Activated CD4-positive, alpha-beta T cell treated with anti-CD3 and anti-CD28 coated beads, Interleukin-2, amount 10 ng/mL, durations not matched to agents 24 days and 14 days (primary cell): ENCODE measurements around the gene RAN. TPM values are rescaled to one million over a fixed set of nuclear protein-coding genes. Genes with fewer than 3 reads are reported as not detected.
A peak's percentile ranks its signal among the peaks of the same experiment; 100 is the strongest.

Experiments used
- DNase-seq: peaks from one replicate; pipeline ENCODE4 v3.0.0; 2022
- H3K27ac Mint-ChIP-seq: one replicate; pipeline ENCODE4 v1.8.0; 2022; ENCODE audit warnings: mild to moderate bottlenecking, mixed read lengths
- H3K27me3 Mint-ChIP-seq: one replicate; pipeline ENCODE4 v1.8.0; 2022; ENCODE audit warnings: mixed read lengths
- H3K36me3 Mint-ChIP-seq: one replicate; pipeline ENCODE4 v1.8.0; 2022; ENCODE audit warnings: low read depth, mild to moderate bottlenecking, mixed read lengths
- H3K4me1 Mint-ChIP-seq: one replicate; pipeline ENCODE4 v1.8.0; 2021; ENCODE audit warnings: mixed read lengths
- H3K4me3 Mint-ChIP-seq: one replicate; pipeline ENCODE4 v1.8.0; 2022; ENCODE audit warnings: mild to moderate bottlenecking, moderate library complexity, mixed read lengths
- H3K9me3 Mint-ChIP-seq: one replicate; pipeline ENCODE4 v1.8.0; 2021; ENCODE audit warnings: mixed read lengths
- intact Hi-C: fragments of 100-400 bp; cut with micrococcal nuclease; formaldehyde crosslinking; loops from one replicate; pipeline ENCODE4 v1.15.1; 2023
- total RNA-seq: library from RNA; stranded (reverse); gene quantifications from 2 replicates; pipeline ENCODE4 v1.2.3, GENCODE V29; 2022

Gene RAN
- total RNA-seq: 2,022 and 2,040 TPM in 2 replicates

DNA sequence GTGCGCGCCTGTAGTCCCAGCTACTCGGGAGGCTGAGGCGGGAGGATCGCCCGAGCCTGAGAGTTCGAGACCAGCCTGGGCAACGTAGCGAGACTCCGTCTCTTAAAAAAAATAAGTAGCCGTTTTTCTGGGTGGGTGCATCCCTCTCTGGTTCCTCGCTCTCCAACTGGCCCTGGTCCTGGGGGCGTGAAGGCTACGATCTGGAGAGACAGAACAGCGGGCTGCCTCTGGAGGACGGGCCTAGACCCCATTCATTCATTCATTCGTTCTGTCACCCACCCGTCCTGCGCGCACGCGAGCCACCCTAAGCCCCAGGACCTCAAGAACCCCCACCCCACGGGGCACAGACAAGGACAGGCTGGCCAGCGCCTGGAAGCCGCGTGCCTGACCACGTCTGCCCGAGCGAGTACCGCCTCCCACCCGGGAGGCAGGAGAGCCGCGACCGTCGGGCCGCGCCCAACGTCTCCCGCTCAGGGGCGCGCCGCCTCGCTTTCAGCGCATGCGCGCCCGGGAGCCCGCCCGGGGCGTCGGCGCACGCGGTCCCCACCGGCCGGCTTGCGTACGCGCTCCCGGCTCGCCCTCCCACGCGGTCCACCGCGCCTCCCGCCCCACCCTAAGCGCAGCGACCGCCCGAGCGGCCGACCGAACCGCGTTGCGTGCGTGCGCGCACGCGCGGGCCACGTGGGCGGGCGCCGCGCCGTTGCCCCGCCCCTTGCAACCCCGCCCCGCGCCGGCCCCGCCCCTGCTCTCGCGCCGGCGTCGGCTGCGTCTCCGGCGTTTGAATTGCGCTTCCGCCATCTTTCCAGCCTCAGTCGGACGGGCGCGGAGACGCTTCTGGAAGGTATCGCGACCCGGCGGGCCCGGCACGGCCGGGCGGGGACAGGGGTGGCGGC lies at the start of gene RAN:
Gene RAN, plus strand, starts transcription at position 781 of the 893 bp plus-strand sequence. CDS start 528 bp downstream, outside the sequence.
- H3K36me3 Mint-ChIP-seq: peaks cover 40% of the 10 kb centered on the region
- peaks cover 35% of the 10 kb centered on the region for H3K4me1 Mint-ChIP-seq
- H3K9me3 Mint-ChIP-seq: no peaks in the 10 kb centered on the region
- H3K27me3 Mint-ChIP-seq: no peaks in the 10 kb centered on the region
- intact Hi-C loops: loop anchor here (1.0 to 10.0 kb wide), 5 partner anchors 32 to 1073 kb away; partner anchors contain the start of genes EP400, SFSWAP and STX2
- H3K27ac Mint-ChIP-seq: peak within 1 kb of the TSS; percentile 98
- peak within 1 kb of the TSS; percentile 97 for H3K4me3 Mint-ChIP-seq
- peak; percentile 97 for DNase-seq

DNA sequence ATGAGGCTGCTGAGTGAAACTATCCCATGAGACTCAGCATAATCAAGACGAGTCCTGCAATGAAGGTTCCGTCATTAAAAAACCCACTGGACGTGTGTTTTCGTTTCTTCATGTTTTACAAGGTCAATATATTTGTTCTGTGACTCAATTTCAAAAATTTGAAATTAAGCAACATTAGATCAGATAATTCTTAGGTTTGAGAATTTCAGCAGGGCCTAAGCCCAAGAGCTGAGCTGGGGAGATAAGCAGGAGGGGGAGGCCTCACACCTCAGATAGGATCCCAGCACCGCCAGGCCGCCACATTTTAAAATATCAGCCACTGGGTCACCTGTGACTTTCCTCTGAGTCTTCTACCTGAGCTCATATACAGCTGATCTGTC lies 46.1 kb upstream of the RAN start:
- Mint-ChIP-seq H3K4me3 (no peak overlapping the region), H3K27ac (no peak overlapping the region), H3K4me1 (peaks cover 11% of the 10 kb centered on the region), H3K36me3 (peaks cover 16% of the 10 kb centered on the region), H3K9me3 (no peaks in the 10 kb centered on the region), H3K27me3 (no peaks in the 10 kb centered on the region)
- intact Hi-C loops: loop anchor here (10.0 kb wide), 1 partner anchor 269 kb away; no protein-coding TSS in a partner anchor
- no peak for DNase-seq

DNA sequence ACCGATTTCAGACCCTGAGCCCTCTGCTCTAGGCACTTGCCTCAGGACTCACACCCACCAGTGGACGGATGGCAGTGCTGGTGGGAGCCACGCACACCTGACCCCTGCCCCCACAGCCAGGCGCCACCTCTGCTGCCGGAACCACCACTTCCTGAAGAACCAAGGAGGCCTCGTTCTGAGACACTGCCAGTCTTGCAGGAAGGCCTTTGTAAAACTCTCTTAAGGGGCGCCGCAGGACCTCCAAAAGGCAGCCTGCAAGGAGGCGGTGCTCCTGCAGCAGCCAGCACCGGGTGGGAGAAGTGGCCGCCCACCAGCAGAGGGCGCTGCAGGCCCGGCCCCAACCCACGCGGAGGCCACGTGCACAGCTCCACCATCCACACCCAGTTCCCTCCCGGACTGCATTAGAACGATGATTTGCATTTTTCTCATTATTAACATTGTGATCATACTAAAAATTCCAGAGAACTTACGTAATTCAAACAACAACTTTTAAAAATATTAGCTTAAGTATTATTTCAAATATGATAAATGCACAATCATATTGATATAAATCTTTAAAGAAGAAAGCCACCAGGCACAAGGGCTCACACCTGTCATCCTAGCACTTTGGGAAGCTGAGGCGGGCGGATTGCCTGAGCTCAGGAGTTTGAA lies 45.6 kb upstream of the RAN start:
- H3K9me3 Mint-ChIP-seq: no peaks in the 10 kb centered on the region
- intact Hi-C loops: loop anchor here (10.0 kb wide), 1 partner anchor 269 kb away; no protein-coding TSS in a partner anchor
- H3K4me3 Mint-ChIP-seq: no peak overlapping the region

DNA sequence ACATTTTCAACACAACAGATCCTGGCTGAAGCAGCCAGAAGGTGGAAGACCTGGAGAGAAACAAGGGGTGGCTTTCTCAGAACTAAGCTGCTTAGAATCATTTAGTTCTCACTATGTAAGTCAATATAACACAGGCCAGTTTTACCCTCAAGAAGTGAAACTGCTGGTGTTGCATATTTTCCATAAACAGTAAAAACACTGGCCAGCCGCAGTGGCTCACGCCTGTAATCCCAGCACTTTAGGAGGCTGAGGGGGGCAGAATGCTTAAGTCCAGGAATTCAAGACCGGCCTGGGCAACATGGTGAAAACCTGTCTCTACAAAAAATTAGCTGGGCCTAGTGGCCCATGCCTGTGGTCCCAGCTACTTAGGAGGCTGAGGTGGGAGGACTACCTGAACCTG lies 44.4 kb upstream of the RAN start:
- intact Hi-C loops: loop anchor here (10.0 kb wide), 1 partner anchor 267 kb away; no protein-coding TSS in a partner anchor
- peaks cover 13% of the 10 kb centered on the region for H3K36me3 Mint-ChIP-seq
- H3K27ac Mint-ChIP-seq: no peak overlapping the region
- H3K27me3 Mint-ChIP-seq: no peaks in the 10 kb centered on the region
- peaks cover 12% of the 10 kb centered on the region for H3K4me1 Mint-ChIP-seq
- no peaks in the 10 kb centered on the region for H3K9me3 Mint-ChIP-seq
- no peak overlapping the region for H3K4me3 Mint-ChIP-seq
- no peak for DNase-seq

More for the DNA sequence above, 45.6 kb upstream of the RAN start:
- peaks cover 14% of the 10 kb centered on the region for H3K36me3 Mint-ChIP-seq
- peaks cover 11% of the 10 kb centered on the region for H3K4me1 Mint-ChIP-seq
- no peaks in the 10 kb centered on the region for H3K27me3 Mint-ChIP-seq
- peak; percentile 88 for DNase-seq
- H3K27ac Mint-ChIP-seq: no peak overlapping the region

DNA sequence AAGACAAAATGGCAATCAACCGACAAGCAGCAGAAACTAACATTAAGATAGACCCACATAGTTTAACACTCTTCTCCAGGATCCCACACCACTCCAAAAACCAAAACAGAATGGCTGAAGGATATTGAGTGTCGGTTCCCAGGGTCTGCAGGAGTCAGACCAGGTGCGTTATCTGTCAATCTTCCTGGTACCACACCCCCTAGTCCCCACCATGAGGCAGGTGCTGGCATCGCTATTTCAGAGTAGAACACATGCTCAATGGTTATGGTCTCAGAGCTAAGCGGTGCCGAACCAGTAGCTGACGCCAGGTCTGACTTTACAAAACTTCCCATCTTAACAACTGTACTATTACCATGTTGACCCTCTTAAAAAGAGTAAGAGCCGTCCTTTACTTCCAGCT lies 43.0 kb upstream of the RAN start:
- Mint-ChIP-seq H3K27ac (no peak overlapping the region), H3K27me3 (no peaks in the 10 kb centered on the region), H3K4me1 (peaks cover 19% of the 10 kb centered on the region), H3K4me3 (no peak overlapping the region), H3K9me3 (no peaks in the 10 kb centered on the region), H3K36me3 (peaks cover 10% of the 10 kb centered on the region)
- no peak for DNase-seq
- intact Hi-C loops: loop anchor here (10.0 kb wide), 1 partner anchor 266 kb away; no protein-coding TSS in a partner anchor

DNA sequence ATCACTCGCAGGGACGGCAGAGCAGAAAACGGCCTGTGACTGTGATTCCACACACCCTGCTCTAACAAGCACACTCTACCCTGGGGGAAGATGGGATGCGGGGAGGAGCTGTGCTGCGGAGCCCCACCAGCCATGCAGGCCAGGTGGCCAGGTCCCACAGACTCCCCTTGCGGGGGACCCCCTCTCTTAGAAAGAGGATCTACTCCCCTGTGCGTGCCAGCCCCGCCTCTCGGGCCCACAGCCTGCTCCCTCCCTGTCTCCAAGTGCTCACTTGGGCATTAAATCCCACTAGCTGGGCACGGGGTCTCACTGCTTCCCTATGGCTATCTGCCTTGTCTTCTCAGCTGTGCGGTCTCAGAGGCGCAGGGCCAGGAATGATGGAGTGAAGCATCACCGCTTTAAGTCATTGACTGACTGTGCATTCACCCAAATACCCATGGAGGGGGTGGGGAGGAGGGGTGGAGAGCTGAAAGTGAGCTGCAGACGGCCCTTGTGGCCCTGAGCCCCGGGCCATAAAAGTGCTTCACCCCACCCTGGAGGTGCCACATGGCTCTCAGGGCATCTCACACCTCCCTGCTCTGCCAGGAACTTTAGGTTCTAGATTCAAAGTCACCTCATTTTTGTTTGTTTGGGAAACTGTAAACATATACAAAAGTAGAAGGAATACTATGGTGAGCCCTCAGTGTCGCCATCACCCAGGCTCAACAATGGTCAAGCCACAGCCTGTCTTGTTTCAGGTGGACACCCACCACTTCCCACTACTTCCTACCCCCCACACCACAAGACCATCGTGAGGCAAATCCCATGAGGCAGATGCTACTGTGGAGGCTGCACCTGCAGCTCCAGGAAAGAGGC lies 42.2 kb upstream of the RAN start:
- no peak overlapping the region for H3K27ac Mint-ChIP-seq
- no peaks in the 10 kb centered on the region for H3K27me3 Mint-ChIP-seq
- peaks cover 19% of the 10 kb centered on the region for H3K4me1 Mint-ChIP-seq
- peaks cover 12% of the 10 kb centered on the region for H3K36me3 Mint-ChIP-seq
- DNase-seq: no peak
- no peak overlapping the region for H3K4me3 Mint-ChIP-seq
- H3K9me3 Mint-ChIP-seq: no peaks in the 10 kb centered on the region
- intact Hi-C loops: loop anchor here (10.0 kb wide), 1 partner anchor 265 kb away; no protein-coding TSS in a partner anchor

DNA sequence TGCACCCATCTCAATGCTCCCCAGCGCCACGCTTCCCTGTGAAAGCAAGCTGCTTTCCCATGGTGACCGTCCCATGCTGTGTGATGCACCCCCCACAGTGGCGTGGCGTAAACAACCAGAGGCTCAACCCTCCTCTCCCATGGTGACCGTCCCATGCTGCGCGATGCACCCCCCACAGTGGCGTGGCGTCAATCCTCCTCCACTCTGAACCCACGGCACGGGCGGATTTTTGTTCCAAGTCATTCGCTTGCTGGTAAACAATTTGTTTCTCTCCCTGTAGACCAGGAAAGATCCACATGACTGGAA lies 41.7 kb upstream of the RAN start:
- peak overlapping the region; percentile 26 for H3K27ac Mint-ChIP-seq
- no peaks in the 10 kb centered on the region for H3K9me3 Mint-ChIP-seq
- H3K4me1 Mint-ChIP-seq: peaks cover 19% of the 10 kb centered on the region
- intact Hi-C loops: no loop called here
- DNase-seq: no peak
- H3K4me3 Mint-ChIP-seq: no peak overlapping the region
- peaks cover 9% of the 10 kb centered on the region for H3K36me3 Mint-ChIP-seq
- H3K27me3 Mint-ChIP-seq: no peaks in the 10 kb centered on the region

DNA sequence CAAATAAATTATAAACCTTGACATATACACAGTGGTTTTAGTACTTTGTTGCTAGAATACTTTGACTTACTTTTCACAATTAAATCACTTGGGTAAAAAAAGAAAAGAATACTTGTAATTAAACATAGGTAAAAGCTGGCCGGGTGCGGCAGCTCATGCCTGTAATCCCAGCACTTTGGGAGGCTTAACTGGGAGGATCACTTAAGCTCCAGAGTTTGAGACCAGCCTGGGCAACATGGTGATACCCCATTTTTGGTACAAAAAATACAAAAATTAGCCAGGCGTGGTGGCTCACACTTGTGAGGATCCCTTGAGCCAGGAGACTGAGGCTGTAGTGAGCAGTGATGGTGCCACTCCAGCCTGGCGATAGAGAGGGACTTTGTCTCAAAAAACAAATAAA lies 40.6 kb upstream of the RAN start:
- Mint-ChIP-seq H3K4me1 (peaks cover 21% of the 10 kb centered on the region), H3K9me3 (no peaks in the 10 kb centered on the region), H3K36me3 (peaks cover 7% of the 10 kb centered on the region), H3K27me3 (no peaks in the 10 kb centered on the region), H3K4me3 (no peak overlapping the region), H3K27ac (no peak overlapping the region)
- intact Hi-C loops: no loop called here
- DNase-seq: no peak

DNA sequence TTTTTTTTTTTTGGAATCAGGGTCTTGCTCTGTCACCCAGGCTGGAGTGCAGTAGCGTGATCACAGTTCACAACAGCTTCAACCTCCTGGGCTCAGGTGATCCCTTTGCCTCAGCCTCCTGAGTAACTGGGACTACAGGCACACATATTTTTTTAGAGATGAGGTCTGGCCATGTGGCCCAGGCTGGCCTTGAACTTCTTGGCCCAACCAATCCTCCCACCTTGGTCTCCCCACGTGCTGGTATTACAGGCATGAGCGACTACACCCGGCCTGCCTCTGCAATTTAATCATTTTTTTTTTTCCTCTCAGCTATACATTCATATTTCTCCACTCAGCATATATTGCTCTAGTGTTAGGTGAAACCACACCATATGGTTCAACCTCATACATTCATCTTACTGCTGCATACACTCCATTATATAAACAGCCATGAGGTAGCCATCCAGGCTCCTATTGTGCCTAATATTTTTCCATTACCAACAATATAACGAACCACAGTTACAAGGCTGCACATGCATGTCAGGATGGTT lies 39.9 kb upstream of the RAN start:
- intact Hi-C loops: no loop called here
- Mint-ChIP-seq H3K36me3 (peaks cover 7% of the 10 kb centered on the region), H3K27ac (no peak overlapping the region), H3K4me3 (no peak overlapping the region), H3K27me3 (no peaks in the 10 kb centered on the region), H3K9me3 (no peaks in the 10 kb centered on the region), H3K4me1 (peaks cover 21% of the 10 kb centered on the region)
- DNase-seq: no peak

DNA sequence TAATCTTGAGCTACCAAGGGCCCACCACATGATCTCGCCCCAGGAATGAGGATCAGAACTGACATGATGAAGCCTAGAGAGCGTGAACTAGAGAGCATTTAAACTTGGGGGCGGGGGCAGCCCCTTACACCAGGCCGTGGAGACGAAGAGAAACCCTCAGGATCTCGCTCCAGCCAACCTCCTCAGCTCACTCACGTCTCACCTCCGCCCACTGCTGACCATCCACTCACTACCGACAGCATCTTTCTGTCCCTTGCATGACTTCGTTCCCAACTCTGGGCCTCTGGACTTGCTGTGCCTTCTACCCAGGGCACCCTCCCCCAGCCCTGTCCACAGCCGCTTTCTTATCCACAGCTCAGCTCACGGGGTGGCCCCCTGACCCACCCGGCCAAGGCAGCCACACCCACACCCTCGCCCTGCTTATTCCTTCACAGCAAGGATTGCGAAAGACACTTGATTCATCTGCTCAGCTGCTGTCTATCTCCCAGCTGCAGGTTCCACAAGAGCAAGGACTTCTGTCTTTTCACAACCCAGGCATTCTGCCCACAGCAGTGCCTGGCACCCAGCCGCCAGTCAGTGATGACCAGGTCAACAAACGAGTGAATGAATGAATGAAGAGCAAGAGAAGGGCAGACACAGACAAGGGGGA lies 39.2 kb upstream of the RAN start:
- Mint-ChIP-seq H3K4me3 (no peak overlapping the region), H3K27ac (no peak overlapping the region), H3K36me3 (peaks cover 4% of the 10 kb centered on the region), H3K27me3 (no peaks in the 10 kb centered on the region), H3K4me1 (peaks cover 19% of the 10 kb centered on the region), H3K9me3 (no peaks in the 10 kb centered on the region)
- intact Hi-C loops: no loop called here
- DNase-seq: no peak

DNA sequence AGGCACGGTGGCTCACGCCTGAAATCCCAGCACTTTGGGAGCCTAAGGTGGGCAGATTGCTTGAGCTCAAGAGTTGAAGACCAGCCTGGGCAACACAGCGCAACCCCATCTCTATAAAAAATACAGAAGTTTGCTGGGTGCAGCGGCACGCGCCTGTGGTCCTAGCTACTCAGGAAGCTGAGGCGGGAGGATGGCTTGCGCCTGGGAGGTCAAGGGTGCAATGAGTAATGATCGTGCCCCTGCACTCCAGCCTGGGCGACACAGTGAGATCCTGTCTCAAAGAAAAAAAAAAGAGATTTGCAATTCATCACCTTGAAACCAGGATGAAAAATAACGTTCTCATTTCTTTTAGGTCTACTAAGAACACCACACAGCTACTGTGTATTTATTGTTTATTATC lies 36.9 kb upstream of the RAN start:
- H3K27me3 Mint-ChIP-seq: no peaks in the 10 kb centered on the region
- intact Hi-C loops: no loop called here

DNA sequence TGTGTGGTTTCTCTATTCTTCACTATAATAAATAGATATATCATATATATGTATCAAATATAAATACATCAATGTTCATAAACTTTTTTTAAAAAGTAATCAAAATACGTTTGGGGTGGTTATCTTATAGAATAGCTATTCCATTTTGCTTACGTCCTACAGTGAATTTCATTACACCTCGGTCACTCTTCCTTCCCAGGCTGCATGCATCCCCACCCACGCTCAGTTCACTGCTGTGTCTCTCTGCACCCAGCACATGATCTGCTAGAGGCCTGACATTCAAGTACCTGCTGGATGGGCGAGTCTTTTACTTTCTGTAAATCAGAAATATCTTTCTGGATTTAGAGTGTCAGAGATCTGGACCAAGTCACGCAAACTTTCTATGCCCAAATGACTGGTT lies 36.4 kb upstream of the RAN start:
- Mint-ChIP-seq H3K4me3 (no peak overlapping the region), H3K4me1 (peaks cover 27% of the 10 kb centered on the region), H3K27ac (no peak overlapping the region), H3K9me3 (no peaks in the 10 kb centered on the region), H3K27me3 (no peaks in the 10 kb centered on the region), H3K36me3 (peaks cover 5% of the 10 kb centered on the region)
- no peak for DNase-seq
- intact Hi-C loops: no loop called here

More for the DNA sequence above, 36.9 kb upstream of the RAN start:
- peaks cover 5% of the 10 kb centered on the region for H3K36me3 Mint-ChIP-seq
- no peak for DNase-seq
- no peak overlapping the region for H3K4me3 Mint-ChIP-seq
- no peaks in the 10 kb centered on the region for H3K9me3 Mint-ChIP-seq
- no peak overlapping the region for H3K27ac Mint-ChIP-seq
- H3K4me1 Mint-ChIP-seq: peaks cover 28% of the 10 kb centered on the region
